Activated CD4-positive, alpha-beta T cell treated with anti-CD3 and anti-CD28 coated beads, Interleukin-2, amount 50 U/mL, for 1 hour (primary cell): Measurements from ENCODE around the gene ASB2.

ENCODE experiments used
- DNase-seq: peaks from one replicate; pipeline ENCODE4 v3.0.0-alpha.2; 2020

The ASB2 gene, protein sequence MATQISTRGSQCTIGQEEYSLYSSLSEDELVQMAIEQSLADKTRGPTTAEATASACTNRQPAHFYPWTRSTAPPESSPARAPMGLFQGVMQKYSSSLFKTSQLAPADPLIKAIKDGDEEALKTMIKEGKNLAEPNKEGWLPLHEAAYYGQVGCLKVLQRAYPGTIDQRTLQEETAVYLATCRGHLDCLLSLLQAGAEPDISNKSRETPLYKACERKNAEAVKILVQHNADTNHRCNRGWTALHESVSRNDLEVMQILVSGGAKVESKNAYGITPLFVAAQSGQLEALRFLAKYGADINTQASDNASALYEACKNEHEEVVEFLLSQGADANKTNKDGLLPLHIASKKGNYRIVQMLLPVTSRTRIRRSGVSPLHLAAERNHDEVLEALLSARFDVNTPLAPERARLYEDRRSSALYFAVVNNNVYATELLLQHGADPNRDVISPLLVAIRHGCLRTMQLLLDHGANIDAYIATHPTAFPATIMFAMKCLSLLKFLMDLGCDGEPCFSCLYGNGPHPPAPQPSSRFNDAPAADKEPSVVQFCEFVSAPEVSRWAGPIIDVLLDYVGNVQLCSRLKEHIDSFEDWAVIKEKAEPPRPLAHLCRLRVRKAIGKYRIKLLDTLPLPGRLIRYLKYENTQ

DNA sequence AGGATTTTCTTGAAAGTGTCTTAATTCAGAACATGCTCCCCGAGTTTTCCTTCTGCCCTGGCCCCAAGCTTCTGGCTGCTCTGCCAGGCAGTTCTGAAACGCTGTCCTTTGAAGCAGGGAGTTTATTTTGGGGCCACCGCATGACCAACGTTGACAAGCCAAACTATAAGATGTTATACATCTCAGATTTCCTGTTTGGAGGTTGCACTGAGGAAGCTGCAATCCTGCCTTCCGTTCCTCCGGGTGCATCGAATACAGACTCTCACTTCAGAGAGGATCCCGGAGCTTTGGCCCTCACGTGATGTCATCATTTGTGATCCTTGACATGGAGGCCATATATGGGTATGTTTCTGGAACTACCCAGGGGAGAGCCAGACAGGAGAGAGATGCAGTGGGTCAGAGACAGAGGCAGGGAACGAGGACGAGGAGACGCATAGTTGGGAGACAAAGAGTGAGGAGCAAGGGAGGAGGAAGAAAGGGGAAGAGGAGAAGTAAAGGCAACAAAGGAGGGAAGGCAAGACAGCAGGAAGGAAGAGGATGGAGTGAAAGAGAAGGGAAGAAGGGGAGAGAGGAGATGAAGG, at the start of gene ASB2:
TSS of gene ASB2 (minus strand) at position 94 of the 581 bp plus-strand sequence. CDS start 12,031 bp downstream, outside the sequence.
- DNase-seq = no peak

DNA sequence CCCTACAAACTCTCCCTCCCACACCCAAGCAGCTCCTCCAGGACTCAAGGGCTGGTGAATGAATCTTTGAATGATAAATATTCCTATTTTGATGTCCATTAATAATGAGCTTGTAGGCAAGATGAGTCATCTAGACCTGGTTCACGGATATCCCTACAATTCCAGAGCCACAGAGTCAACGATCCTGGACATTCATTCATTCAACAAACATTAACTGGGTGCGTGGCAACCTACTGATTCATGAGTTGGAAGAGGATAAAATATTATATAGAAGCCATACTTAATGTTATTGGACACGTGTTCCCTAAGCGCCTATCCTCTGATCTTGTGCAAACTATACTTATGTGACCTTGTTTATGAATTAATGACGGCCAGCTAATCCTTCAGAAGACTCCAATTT, 49.4 kb upstream of the ASB2 start:
- no peak for DNase-seq

DNA sequence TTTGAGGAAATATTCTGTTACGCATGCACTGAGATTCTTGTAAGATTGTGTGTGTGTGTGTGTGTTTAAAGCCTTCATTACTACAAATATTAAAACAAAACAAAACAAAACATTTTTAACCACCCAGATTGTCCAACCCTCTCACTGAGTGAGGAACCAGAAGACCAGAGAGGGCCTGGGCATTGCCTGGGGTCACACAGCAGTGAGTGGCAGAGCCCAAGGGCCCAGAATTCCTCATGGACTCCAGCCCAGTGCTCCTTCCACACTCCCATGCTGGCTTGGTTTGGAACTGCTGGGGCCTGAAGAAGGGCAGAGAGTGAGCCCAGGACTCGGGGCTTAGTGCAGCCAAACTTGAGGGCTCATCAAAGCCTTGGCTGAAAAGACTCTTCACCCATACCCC, 48.2 kb upstream of the ASB2 start:
- no peak for DNase-seq

DNA sequence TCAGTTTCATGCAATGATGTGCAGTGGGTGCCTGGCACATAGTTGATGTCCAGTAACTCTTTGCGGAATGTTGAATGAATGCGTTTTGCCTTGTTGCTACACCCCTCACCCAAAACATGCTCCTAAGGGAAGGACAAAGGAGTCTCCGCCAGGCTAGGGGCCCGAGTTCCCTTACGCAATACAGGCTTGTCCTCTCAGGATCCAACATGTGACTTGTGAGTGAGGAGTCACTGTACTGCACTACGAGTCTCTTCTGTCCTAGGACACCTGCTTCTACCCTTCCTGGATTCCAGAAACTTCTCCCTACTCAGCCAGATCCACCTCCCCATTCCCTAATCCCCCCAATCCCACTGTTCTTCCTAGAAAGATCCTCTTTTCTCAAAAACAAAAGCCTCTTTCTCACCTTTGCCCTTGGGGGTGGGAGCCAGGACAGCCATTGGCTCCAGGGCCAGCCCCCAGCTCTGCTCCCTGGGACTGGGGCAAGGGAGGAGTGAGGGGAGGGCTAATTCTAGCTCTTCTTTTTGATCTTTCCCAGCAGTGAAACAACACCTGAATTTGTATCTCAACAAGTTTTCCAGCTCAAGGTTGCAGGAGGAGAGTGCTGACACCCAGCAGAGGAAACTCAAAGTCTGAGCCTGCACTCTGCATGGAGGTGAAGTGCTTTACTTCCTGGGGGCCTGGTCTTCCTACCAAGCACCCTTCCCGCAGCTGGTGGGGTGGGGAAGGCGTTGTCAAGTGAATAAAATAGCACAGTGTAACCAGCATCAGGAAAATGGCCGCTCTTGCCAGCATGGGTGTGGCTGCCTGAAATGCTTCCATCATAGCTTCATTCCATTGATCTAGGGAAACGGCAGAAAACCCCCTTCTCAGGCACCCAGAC, 46.4 kb upstream of the ASB2 start:
- no peak for DNase-seq

- DNase-seq = no peak
Observed at GRCh38 chr14:94021416-94022157, 45.2 kb upstream of the ASB2 start.

- DNase-seq = no peak
Observed at GRCh38 chr14:94021001-94021400, 44.6 kb upstream of the ASB2 start.

DNA sequence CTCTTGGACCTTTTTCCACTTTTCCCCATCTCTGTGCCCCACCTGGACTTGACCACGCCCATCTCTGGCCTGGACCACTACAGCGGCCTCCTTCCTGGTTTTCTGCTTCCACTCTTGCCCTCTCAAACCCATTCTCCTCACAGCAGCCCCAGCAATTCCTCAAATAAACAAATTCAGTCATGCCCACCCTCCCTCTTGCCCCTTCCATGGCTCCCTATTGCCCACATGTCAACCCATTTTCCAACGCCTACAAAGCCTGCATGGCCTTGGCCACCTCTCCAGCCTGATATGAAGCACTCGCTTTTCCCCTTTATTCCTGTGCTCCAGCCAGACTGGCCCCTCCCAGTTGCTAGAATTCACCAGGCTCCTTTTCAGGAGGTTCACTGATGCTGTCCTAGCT, 43.9 kb upstream of the ASB2 start:
- no peak for DNase-seq

GRCh38 chr14:94019329-94019728, 43.0 kb upstream of the ASB2 start:
- no peak for DNase-seq

DNA sequence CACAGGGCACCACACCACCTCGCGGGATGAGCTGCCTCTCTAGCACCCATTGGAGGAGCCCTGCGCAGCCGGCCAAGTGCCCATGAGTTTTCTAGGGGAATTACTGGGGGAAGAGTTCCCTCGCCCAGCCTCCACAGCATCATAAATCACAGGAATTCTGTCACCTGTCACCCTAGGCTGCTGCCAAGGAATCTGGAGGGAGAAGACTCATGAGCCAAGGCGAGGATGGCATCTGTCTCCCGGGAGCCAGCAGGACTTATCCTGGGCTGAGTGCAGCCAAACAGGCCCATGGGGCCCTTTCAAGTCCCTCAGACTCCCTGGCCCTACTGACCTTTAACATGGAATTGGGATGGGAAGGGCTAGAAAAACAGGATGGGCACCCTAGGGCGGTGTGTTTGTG, 41.9 kb upstream of the ASB2 start:
- DNase-seq = no peak

GRCh38 chr14:94016446-94016976, 40.1 kb upstream of the ASB2 start:
- no peak for DNase-seq

DNA sequence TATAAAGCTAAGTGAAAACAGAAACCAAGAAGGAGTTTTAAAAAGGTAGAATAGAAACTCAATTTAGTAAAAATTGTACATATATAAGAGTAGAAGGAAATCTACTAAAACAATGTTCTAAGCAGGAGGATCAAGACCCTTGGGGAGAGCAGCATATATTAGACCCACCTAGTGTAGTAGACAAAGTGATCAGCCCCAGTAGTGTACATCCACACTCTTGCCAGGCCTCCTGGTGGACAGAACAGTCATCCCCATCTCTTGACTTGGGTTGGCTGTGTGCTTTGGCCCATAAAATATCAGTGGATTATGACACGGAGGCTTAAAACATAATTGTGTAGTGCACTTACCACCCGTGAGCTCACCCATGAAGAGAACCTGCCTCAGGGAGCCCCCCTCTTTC, 38.9 kb upstream of the ASB2 start:
- no peak for DNase-seq

GRCh38 chr14:94014382-94014781, 38.0 kb upstream of the ASB2 start:
- no peak for DNase-seq

DNA sequence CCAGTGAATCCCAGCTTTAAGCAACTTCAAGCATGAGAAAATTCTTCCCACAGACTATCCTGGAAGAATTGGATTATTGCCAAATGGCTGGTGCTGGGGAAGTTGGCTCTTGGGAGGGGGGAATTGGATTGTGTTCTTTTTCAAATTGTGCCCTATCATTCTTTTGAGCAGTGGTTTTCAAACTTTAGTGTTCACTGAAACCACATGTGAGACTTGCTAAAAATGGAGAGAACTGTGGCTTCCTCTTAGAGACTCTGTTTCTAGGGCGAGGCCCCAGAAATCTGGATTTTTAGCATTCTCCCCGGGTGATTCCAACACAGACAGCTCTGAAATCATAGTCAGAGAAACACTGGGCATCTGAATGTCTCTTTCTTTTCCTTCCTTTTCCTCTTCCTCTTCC, 35.4 kb upstream of the ASB2 start:
- DNase-seq = peak; percentile 15

GRCh38 chr14:94010625-94011024, 34.3 kb upstream of the ASB2 start:
- DNase-seq = no peak

- DNase-seq = no peak
Observed at GRCh38 chr14:94009767-94010166, 33.4 kb upstream of the ASB2 start.

DNA sequence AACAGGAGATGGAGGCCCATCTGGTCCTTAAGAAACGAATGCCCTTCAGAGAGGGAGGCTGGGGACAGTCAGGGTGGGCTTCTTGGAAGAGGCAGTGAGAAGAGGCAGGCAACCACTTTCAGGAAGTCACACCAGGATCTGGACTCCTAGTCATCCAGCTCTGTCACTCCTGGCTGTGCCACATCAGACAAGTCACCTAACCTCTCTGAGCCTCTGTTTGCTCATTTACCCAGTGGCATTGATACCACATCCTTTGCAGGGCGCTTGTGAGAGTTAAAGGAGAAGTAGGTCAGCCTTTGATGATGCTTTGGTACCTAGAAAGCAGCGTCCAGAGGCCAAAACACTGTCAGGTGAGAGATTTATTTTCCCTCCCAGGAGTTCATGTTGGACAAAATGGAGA, 31.9 kb upstream of the ASB2 start:
- DNase-seq = no peak

DNA sequence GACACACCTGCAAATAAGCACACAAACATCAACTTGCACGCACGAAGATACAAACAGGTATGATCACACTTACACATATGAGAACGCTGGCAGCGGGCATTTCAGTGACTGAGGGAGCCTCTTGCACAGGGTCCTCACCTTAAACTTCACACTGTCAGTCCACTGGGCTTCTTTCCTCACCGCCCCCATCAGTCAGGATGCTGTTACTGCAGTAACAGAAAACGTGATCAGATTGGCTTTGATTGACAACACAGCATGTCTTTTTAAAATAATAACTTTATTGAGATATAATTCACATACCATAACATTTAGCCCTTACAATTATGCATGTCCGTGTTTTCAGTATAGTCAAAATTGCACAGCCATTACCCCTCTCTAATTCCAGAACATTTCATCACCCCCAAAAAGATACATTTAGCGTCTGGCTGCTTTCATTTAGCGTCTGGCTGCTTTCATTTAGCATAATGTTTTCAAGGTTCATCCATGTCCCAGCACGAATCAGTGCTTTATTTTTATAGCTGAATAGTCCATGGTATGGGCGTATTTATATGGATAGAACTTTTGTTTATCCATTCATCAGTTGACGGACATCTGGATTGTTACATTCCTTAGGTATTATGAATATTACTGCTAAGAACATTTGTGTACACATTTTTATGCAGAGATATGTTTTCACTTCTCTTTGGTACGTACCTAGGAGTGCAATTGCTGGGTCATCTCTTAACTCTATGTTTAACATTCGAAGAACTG, 29.1 kb upstream of the ASB2 start:
- no peak for DNase-seq

- DNase-seq = no peak
Observed at GRCh38 chr14:94004015-94004414, 27.6 kb upstream of the ASB2 start.

DNA sequence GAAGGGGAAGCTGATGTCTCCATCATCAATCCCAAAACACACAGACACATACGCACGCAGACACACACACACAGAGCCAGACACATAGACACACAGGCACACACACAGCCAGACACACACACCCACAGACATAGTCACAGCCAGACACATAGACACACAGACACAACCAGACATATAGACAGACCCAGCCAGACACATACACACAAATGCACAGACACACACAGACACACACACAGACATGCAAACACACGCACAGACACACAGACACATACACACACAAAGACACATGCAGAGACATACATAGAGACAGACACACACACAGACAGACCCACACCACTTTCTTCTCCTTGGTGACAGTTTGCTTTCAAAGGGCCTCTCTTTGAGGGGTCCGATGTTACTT, 27.0 kb upstream of the ASB2 start:
- DNase-seq = no peak

- DNase-seq = peak; percentile 47
Observed at GRCh38 chr14:94001501-94002396, 25.4 kb upstream of the ASB2 start.
